Stimulated activated CD8-positive, alpha-beta memory T cell treated with anti-CD3 and anti-CD28 coated beads, Interleukin-12 subunit alpha, Interleukin-12 subunit beta, amount 100 ng/mL, for 4 hours (primary cell): ENCODE results near the gene CNOT8.
"Not testable (repeated sequence)": the region's sequence is repeated elsewhere in the genome, so short reads cannot be mapped to it uniquely, and the experiment has no call there.

Experiments
- DNase-seq: peaks from one replicate; pipeline ENCODE4 v3.0.0-alpha.2; 2020; ENCODE audit warnings: low read depth

The CNOT8 gene

DNA sequence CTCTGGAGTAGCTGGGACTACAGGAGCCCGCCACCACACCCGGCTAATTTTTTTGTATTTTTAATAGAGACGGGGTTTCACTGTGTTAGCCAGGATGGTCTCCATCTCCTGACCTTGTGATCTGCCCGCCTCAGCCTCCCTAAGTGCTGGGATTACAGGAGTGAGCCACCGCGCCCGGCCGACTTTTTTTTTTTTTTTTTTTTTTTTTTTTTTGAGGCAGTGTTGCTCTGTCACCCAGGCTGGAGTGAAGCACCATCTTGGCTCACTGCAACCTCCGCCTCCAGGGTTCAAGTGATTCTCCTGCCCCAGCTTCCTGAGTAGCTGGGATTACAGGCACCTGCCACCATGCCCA, 22.8 kb upstream of the CNOT8 start:
- DNase-seq: not testable (repeated sequence)

DNA sequence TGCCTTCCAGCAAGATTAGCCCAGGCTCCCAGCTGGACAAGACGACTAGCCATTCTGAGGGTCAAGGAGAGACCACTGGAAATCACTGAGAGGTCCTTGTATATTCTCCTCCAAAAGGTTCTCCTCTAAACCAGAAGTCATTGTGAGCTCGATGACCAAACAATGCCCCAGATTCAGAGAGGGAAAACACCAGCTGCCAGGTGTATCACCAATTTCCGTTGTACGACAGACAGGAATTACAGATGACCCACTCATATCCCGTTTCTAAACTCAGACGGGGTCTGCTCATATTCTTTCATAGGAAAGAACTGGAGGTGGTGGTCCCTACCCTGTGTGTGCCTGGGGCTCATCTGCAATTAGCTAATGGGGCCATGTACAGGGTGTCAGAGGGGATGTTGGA, 22.2 kb upstream of the CNOT8 start:
- no peak for DNase-seq

DNA sequence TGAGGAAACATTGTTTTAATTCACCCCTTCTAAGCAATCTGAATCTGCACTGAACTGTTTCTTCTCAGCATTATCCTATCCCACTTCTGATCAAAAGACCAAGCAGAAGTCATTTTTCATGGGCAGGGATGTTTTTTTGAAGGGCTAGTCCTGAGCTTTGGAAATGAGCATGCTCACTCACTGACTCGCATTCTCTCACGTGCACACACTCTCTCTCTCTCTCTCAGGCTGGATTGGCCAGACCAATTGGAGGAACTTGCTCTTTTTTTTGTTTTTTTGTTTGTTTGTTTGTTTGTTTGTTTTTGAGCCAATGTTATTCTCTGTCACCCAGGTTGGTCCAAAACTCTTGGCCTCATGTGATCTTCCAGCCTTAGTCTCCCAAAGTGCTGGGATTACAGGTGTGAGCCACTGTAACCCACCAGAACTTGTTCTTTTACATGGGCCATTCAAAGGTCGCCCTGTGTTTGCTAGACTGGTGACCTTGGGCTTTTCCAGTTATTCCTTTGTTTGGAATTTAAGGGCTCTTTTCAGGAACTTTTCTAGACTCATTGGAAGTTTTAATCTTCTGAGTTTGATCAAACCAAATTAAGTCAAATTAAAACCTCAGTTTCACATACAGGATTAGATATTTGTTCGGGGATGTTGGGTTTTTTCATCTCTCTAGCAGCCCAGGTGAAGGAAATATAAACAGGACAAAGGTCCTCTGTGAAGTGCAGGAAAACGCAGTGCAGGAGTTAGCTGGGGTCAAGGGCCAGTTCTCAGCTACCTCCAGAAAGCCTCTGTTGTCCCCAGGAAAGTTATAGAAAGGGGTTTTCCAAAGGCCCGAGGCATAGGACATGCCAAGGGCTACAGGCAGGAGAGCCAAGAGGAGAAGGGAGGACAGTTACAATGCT, 21.2 kb upstream of the CNOT8 start:
- DNase-seq: no peak

DNA sequence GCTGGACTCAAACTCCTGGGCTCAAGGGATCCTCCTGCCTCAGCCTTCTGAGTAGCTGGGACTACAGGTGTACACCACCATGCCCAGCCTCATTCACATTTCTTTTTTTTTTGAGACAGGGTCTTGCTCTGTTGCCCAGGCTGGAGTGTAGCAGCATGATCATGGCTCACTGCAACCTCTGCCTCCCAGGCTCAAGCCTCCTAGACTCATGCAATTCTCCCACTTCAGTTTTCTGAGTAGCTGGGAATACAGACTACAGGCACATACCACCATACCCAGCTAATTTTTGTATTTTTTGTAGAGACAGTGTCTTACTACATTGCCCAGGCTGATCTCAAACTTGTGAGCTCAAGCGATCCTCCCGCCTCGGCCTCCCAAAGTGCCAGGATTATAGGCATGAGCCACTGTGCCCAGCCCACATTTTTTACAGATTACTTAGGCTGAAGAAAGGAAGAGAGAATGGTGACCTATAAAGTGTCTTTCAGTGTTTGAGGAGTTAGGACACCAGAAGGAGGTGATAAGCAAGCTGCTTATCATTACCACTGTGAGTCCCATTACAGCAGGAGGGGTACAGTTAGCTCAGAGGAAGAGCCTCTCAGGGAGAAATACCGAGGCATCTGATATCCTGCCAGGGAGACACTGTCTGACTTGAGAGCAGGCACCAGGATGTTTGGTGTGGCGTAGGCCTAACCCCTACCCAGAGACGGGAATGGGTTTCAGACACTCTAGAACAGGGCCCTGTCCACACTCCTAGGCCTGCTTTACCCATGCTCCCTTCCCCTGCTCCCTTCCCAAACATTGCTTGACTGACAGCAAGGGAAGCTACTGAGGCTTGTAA, 17.8 kb upstream of the CNOT8 start:
- DNase-seq: no peak

DNA sequence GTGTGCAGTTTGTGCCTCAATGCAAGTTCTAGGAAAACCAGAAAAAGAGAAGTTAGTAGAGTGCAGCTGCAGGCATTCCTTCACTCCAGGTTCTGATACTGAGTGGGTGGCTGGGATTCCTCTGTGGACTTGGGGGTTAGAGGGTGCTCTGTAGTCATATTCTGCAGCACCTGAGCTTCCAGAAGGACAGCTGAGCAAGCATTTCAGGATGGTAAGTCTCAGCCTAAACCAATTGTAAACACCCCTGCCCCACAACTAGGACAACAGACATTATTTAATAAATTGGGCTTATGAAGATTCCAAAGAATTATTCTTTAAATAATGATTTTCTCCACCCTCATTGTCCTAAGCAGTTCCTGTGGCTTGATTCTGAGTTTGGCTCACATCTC, 17.2 kb upstream of the CNOT8 start:
- no peak for DNase-seq

DNA sequence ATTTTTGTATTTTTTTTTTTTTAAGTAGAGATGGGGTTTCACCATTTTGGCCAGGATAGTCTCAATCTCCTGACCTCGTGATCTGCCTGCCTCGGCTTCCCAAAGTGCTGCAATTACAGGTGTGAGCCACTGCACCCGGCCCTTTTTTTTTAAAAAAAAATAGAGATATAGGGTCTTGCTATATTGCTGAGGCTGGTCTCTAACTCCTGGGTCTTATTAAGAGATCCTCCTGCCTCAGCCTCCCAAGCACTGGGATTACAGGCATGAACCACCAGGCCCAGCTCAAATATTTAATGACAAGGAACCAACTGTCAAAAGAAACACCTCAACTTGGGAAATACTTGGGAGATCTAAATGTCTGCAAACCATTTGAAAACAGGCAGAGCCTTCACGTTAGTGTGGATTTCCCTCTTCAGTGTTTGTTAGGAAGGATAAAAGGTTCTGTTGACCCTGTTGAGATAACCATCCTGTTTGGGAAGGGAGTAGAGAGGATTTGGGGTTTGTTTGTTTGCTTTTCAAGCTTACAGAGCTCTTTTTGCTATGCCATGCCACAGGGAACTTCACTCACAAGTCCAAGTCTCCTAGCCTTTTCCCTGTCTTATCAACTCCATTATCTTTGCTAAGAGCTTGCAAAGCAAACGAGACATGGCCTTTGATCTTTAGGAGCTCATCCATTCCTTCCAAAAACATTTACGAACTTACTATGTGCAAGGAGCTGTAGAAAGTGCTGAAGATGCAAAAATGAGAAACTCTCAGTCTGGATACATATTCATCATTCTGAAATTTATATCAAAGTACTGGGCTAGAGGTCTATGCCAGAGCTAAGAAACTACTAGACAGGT, 15.5 kb upstream of the CNOT8 start:
- no peak for DNase-seq

DNA sequence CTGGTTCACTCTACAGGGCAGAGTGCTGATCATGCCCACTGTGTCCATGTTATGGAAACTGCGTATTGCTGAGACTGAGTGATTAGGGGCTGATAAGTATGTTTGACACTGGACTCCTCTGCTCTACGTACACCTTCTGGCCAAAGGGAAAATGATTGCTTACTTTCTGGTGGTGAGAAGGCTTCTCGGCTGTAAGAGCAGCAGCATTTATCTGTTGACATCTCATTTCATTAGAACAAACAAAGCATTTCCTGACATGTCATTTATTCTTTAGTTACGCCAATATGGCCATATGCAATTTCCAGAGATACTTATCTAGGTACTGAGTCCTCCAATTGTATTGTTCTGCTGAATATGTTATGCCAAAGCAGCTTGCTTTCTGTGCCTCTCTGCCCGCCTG, 13.6 kb upstream of the CNOT8 start:
- no peak for DNase-seq

DNA sequence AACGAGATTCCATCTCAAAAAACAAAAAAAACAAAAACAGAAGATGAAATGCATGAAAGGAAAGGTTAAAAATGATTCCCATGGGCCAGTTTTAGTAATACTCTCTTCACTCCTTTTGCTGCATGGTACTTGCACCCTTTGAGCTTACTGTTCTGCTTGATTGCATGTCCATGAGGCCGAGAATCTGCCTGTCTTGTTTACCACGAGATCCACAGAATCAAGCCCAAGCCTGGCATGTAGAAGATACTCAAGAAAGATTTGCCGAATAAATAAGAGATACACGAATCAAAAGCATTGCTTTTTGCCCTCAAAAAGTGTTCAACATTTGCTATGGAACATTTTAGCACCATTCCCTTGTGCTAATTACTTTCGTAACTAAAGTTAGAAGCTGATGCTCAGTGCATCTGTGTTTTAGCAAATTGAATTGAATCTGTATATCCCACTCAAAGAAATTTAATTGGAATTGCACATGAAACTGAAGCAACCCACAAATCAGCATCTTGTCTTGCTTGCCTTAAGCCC, 9.1 kb upstream of the CNOT8 start:
- DNase-seq: no peak

DNA sequence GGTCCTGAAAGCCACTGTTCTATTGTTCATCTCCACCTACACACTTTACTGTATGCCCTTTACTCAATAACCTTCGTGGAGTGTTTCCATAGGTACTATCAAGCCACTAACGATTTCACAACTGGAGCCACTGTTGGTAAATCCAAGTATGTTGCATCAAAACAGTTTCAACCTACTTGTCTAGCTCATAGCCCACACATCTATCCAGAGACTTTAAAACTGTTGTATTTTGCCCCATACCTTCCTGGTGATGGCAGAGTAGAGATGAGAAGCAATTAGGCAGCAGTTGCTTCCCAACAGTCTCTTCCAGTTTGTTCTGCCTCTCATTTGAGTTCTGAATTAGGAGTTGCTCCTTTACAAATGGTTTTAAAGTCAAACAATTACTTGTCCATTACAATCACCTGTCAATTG, 8.6 kb upstream of the CNOT8 start:
- DNase-seq: no peak

DNA sequence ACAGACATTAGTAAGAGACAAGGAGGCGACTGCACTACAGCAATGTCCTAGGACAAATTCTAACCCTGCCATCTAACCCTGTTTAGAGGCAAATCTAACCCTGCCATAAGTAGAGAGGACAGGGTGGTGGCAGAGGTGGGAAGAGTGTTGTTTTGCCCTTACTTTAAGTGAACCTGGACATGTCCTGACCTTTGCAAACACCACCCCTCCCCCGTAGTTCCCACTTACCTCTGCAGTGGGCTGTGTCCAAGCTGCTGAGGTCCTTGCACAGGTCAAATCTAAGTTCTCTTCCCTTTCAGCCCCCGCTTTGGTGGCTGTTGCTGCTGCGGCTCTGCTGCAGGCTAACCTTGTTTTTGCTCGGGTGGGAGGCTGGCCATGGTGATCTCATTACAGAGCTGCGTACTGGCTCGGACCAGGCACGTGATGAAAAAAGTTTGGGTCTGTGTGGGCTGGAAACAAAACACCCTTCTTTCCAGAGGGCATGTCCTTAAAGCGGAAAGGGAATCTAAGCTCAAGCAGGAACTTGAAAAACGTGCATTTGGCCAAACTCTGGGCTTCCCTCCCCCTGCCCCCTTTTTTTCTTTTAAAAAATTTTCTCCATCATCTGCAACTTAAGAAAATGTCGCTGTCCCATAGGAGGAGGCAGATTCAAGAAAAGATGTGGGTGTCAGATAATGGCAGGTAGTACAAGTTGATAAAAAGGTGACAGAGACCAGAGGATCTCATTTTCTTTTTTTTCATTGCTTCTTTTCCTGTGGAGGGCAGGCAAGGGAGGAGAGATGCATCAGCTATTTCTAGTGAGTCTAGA, 8.0 kb upstream of the CNOT8 start, which contains the start of gene FAXDC2:
Gene FAXDC2 (minus strand): TSS at position 349 of the 808 bp plus-strand sequence. CDS start 12,425 bp downstream, outside the sequence.
- no peak for DNase-seq

DNA sequence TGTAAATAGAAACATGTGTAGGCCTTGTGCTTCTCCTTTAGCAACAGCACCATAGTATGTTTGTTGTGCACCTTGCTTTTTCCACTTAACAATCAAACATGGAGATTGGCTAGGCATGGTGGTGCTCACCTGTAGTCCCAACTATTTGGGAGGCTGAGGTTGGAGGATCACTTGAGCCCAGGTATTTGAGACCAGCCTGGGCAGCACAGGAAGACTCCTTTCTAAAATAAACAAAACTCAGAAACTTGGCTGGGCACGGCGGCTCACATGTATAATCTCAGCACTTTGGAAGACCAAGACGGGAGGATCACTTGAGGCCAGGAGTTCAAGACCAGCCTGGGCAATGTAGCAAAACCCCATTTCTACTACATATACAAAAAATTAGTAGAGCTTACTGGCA, 7.1 kb upstream of the CNOT8 start:
- DNase-seq: no peak

DNA sequence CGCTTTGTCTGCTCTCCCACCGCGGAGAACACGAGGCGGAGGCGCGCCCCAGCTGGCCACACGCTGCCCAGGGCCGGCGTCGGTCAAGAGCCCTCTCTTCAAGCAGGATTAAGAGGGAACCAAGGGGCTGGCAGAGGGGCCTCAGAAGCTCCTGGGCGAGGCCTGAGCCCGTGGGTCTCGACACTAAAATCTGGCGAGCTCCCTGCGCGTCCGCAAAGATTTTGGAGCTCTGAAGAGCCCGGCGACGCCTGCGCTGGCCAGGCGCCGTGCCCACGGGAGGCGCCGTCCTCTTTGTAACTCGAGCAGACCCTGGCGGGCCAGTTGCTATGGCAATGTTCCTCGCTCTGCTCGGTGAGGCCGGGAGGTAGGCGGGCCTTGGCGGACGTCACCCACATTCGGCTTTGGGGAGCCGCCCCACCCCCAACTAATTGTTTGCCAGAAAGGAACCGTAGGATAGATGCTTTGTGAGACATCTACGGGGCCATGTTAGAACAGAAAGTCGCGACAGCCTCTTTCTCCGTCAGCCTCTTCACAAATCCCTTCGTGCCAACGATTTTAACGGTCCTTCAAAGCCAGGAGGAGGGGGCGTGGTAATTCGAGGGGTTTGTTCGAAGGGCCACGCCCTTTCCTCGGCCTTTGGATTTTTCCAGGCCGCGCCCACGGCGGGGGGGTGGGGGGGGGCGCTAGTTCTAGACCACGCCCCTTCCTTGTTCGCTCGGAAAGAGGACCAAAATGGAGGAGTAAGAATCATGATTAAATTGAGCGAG, 714 bp upstream of the CNOT8 start:
- DNase-seq: peak; percentile 69

DNA sequence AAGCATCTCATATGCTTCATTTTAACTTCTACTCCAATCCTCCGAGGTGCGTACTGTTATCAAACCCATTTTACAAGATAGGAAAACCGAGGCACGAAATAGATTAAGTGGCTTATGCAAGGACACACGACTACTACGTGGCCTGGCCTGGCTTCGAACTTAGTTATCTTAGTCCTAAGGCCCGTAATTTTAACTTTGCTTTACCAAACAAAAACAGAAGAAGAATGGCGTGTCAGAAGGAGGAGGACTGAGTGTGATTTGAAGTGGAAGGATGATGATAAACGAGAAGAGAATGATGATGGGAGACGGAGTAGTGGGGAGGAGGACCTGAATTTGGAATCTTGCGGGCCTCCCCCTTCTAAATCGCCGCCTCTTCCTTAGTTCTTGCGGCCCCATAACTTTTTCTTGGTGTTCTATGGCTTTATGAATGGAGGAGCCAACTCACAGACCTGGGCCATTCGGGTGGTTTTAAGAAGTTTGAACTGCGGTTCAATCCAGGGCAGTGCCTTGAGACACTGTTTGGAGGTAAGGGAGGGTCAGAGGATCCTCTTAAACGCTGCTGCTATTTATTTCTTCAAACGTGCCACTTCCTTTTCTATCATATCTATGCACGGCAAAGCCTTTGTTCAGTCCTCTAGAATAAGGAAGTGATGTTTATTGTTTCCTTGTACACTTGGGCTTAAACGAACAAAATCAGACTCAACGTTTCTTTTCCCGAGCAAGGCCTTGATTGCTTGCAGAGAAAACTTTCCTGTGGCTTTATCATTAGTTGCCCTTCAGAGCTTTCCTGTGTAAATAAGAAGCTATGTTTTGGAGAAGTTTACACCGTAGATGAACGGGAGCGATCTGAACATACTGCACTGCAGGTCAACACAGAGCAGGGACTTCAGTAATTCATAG, 795 bp downstream of the CNOT8 start:
- DNase-seq: no peak

DNA sequence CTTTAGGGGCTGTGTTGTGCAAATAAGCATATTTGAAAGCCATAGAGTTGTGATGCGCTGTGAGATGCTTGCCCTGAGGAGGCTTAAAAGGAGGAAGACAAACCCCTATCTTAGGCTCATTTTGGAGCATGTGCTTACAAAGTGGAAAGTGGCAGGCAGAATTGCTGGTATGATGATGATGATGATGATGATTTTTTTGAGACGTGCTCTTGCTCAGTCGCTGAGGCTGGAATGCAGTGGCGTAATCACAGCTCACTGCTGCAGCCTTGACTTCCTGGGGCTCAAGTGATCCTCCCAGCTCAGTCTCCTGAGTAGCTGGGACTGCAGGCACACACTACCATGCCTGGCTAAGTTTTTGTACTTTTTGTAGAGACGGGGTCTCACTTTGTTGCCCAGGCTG, 1.7 kb downstream of the CNOT8 start:
- DNase-seq: no peak

DNA sequence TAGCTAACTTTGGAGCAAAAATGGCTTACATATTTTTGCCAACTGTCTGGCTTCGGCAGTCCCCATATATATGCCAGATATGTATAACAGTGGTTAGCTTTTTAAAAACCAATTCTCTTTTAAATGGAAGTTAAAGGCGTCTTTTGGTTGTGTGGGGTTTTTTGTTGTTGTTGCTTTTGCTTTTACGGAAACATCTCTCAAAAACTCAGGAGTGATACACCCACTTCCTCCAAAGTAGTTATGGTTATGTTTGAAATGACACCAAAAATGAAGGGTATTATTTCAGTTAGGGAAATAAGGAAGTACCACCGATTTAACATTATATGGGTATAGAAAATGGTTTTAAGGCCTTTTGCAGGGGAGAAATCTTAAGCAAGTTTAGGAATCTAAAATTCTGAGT, 2.3 kb downstream of the CNOT8 start:
- no peak for DNase-seq

DNA sequence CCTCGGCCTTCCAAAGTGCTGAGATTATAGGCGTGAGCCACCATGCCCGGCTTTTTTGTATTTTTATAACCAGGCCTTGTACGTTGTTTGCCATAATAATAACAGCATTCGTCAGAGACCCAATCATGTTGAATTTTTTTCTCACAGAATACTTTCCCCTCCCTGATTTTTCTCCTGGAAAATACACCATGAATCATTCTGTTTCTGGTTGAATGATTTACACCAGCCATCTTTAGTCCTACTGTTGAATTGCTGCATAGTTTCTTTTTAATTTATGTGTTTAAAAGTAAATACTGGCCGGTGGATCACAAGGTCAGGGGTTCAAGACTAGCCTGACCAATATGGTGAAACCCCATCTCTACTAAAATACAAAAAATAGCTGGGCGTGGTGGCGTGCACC, 3.5 kb downstream of the CNOT8 start:
- no peak for DNase-seq

DNA sequence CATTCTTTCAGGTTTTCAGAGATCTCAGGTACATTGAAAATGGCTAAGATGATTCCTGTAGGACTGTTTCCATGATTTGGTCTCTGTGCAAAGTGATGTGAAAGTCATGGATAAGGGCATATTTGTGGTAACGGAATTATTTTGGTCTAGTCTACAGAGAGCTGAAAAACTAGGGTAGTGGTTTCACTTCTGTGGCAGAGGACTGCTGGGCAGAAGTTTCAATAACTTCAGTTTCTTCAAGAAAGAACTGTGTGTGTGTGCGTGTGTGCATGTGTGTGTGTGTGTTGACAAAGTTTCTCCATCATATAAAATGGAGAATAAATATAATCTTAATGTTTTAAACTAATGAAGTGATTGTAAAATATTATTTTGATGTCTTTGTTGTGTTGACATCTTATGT, 4.3 kb downstream of the CNOT8 start:
- DNase-seq: no peak

DNA sequence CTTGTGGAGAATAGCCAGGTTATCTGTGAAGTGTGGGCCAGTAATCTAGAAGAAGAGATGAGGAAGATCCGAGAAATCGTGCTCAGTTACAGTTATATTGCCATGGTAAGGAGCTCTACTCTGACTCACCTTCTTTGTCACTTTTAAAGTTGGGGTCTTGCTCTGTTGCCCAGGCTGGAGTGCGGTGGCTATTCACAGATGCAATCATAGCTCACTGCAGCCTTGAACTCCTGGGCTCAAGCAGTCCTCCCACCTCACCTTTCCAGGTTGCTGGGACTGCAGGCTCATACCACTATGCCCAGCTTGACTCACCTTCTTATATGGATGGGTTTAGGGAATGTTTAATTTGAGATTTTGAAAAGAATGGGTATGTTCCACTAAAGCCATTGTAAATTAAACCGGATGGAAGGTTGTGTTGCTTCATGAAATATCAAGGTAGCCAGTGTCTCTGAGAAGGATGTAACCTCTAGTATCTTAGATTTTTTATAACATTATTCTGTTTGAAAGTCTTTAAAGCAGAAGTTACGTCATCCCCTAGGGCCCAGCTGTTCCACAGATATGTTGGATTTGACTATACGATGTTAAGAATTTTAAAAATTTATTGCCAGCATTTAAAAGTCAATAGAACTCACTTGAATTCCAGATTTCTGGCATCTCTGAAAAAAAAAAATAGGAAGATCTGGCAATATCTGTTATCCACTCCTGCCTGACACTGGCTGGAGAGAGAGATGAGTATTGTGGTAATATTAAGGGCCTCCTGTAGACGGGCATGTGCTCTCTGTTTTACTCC, 5.1 kb downstream of the CNOT8 start:
- DNase-seq: no peak
